ENCODE data around the gene VPS33B. TPM values are rescaled to one million over a fixed set of nuclear protein-coding genes. Genes with fewer than 3 reads are reported as not detected.
A peak's percentile ranks its signal among the peaks of the same experiment; 100 is the strongest.
"Not testable (repeated sequence)": the region's sequence is repeated elsewhere in the genome, so short reads cannot be mapped to it uniquely, and the experiment has no call there.

The VPS33B gene
- total and polyA plus RNA-seq, 5 donors = 3.8 to 7.6 (median 6.5) TPM

GRCh38 chr15:91054816-91055215 is 32.4 kb upstream of the VPS33B start:
- 36% methylated on average over 2 of the region's 2 CpGs for WGBS
- no peaks in the 10 kb centered on the region for H3K9me3 ChIP-seq (ENCODE audit: control insufficient read depth, low read length)
- intact Hi-C loops (cut with DNase I) = loop anchor here (2.0 to 5.0 kb wide), 5 partner anchors 98 to 217 kb away; no protein-coding TSS in a partner anchor
- H3K4me1 ChIP-seq (ENCODE audit: control insufficient read depth, insufficient read depth, low read length) = no peaks in the 10 kb centered on the region
- H3K27ac ChIP-seq (ENCODE audit: low read length) = no peak overlapping the region
- ATAC-seq = no peak
- no peak overlapping the region for H3K4me3 ChIP-seq (ENCODE audit: low read length)
- DNase-seq = no peak
- H3K27me3 ChIP-seq (ENCODE audit: control insufficient read depth, insufficient read depth) = no peaks in the 10 kb centered on the region

GRCh38 chr15:91051248-91051647 is 28.9 kb upstream of the VPS33B start:
- Histone ChIP-seq H3K27me3 (ENCODE audit: control insufficient read depth, insufficient read depth) (no peaks in the 10 kb centered on the region), H3K9me3 (ENCODE audit: control insufficient read depth, low read length) (no peaks in the 10 kb centered on the region), H3K27ac (ENCODE audit: low read length) (no peak overlapping the region), H3K4me3 (ENCODE audit: low read length) (no peak overlapping the region), H3K4me1 (ENCODE audit: control insufficient read depth, insufficient read depth, low read length) (no peaks in the 10 kb centered on the region)
- 80% methylated on average over 8 of the region's 8 CpGs for WGBS
- ATAC-seq (no peak), DNase-seq (no peak)
- intact Hi-C loops (cut with DNase I) = loop anchor here in 1 of 4 donors (5.0 kb wide), 1 partner anchor 94 kb away; no protein-coding TSS in a partner anchor

- ATAC-seq = peak; percentile 24 to 46
- 46% methylated on average over 4 of the region's 4 CpGs for WGBS
- intact Hi-C loops (cut with DNase I) = loop anchor here in 1 of 4 donors (5.0 kb wide), 1 partner anchor 93 kb away; no protein-coding TSS in a partner anchor
Observed at GRCh38 chr15:91050128-91050455, 27.7 kb upstream of the VPS33B start.

GRCh38 chr15:91049378-91050127 is 27.2 kb upstream of the VPS33B start:
- no peak overlapping the region for H3K27ac ChIP-seq (ENCODE audit: low read length)
- no peaks in the 10 kb centered on the region for H3K9me3 ChIP-seq (ENCODE audit: control insufficient read depth, low read length)
- WGBS = 23% methylated on average over 12 of the region's 12 CpGs
- H3K4me3 ChIP-seq (ENCODE audit: low read length) = no peak overlapping the region
- H3K27me3 ChIP-seq (ENCODE audit: control insufficient read depth, insufficient read depth) = no peaks in the 10 kb centered on the region
- DNase-seq (no peak), ATAC-seq (peak; percentile 87)
- H3K4me1 ChIP-seq (ENCODE audit: control insufficient read depth, insufficient read depth, low read length) = no peaks in the 10 kb centered on the region
- intact Hi-C loops (cut with DNase I) = loop anchor here in 2 of 4 donors (5.0 kb wide), 1 partner anchor 92 kb away; no protein-coding TSS in a partner anchor

More at GRCh38 chr15:91050128-91050455, 27.7 kb upstream of the VPS33B start:
- H3K27ac ChIP-seq (ENCODE audit: low read length) = no peak overlapping the region
- DNase-seq = no peak
- no peaks in the 10 kb centered on the region for H3K27me3 ChIP-seq (ENCODE audit: control insufficient read depth, insufficient read depth)
- no peak overlapping the region for H3K4me3 ChIP-seq (ENCODE audit: low read length)
- H3K4me1 ChIP-seq (ENCODE audit: control insufficient read depth, insufficient read depth, low read length) = no peaks in the 10 kb centered on the region
- no peaks in the 10 kb centered on the region for H3K9me3 ChIP-seq (ENCODE audit: control insufficient read depth, low read length)

- DNase-seq (no peak), ATAC-seq (no peak)
- Histone ChIP-seq H3K27ac (ENCODE audit: low read length) (no peak overlapping the region), H3K4me1 (ENCODE audit: control insufficient read depth, insufficient read depth, low read length) (no peaks in the 10 kb centered on the region), H3K27me3 (ENCODE audit: control insufficient read depth, insufficient read depth) (no peaks in the 10 kb centered on the region), H3K4me3 (ENCODE audit: low read length) (no peak overlapping the region), H3K9me3 (ENCODE audit: control insufficient read depth, low read length) (no peaks in the 10 kb centered on the region)
- WGBS = 51% methylated on average over 3 of the region's 4 CpGs
- intact Hi-C loops (cut with DNase I) = loop anchor here in 1 of 4 donors (5.0 kb wide), 1 partner anchor 90 kb away; no protein-coding TSS in a partner anchor
Observed at GRCh38 chr15:91047545-91048199, 25.3 kb upstream of the VPS33B start.

- intact Hi-C loops (cut with DNase I) = loop anchor here in 1 of 4 donors (5.0 kb wide), 1 partner anchor 89 kb away; no protein-coding TSS in a partner anchor
- not testable (repeated sequence) for DNase-seq; H3K27ac ChIP-seq (ENCODE audit: low read length); H3K9me3 ChIP-seq (ENCODE audit: control insufficient read depth, low read length); H3K4me1 ChIP-seq (ENCODE audit: control insufficient read depth, insufficient read depth, low read length); H3K4me3 ChIP-seq (ENCODE audit: low read length); ATAC-seq; H3K27me3 ChIP-seq (ENCODE audit: control insufficient read depth, insufficient read depth)
Observed at GRCh38 chr15:91046056-91046455, 23.7 kb upstream of the VPS33B start.

GRCh38 chr15:91045065-91045464 is 22.7 kb upstream of the VPS33B start:
- ATAC-seq = no peak
- 70% methylated on average over 3 of the region's 3 CpGs for WGBS
- H3K27me3 ChIP-seq (ENCODE audit: control insufficient read depth, insufficient read depth) = no peaks in the 10 kb centered on the region
- no peak overlapping the region for H3K4me3 ChIP-seq (ENCODE audit: low read length)
- H3K4me1 ChIP-seq (ENCODE audit: control insufficient read depth, insufficient read depth, low read length) = no peaks in the 10 kb centered on the region
- H3K9me3 ChIP-seq (ENCODE audit: control insufficient read depth, low read length) = no peaks in the 10 kb centered on the region
- DNase-seq = no peak
- intact Hi-C loops (cut with DNase I) = loop anchor here in 1 of 4 donors (5.0 kb wide), 1 partner anchor 88 kb away; no protein-coding TSS in a partner anchor
- H3K27ac ChIP-seq (ENCODE audit: low read length) = no peak overlapping the region

- no peak for DNase-seq
- Histone ChIP-seq H3K27ac (ENCODE audit: low read length) (no peak overlapping the region), H3K4me3 (ENCODE audit: low read length) (no peak overlapping the region), H3K4me1 (ENCODE audit: control insufficient read depth, insufficient read depth, low read length) (no peaks in the 10 kb centered on the region), H3K27me3 (ENCODE audit: control insufficient read depth, insufficient read depth) (no peaks in the 10 kb centered on the region), H3K9me3 (ENCODE audit: control insufficient read depth, low read length) (no peaks in the 10 kb centered on the region)
- WGBS = 80% methylated on average over 11 of the region's 11 CpGs
- ATAC-seq = no peak
- intact Hi-C loops (cut with DNase I) = no loop called here
Observed at GRCh38 chr15:91043202-91043874, 20.9 kb upstream of the VPS33B start.

GRCh38 chr15:91040856-91041255 is 18.5 kb upstream of the VPS33B start:
- no peak for DNase-seq
- WGBS = 75% methylated on average over 8 of the region's 8 CpGs
- no peak overlapping the region for H3K4me3 ChIP-seq (ENCODE audit: low read length)
- no peak overlapping the region for H3K27ac ChIP-seq (ENCODE audit: low read length)
- no peaks in the 10 kb centered on the region for H3K4me1 ChIP-seq (ENCODE audit: control insufficient read depth, insufficient read depth, low read length)
- ATAC-seq = no peak
- H3K27me3 ChIP-seq (ENCODE audit: control insufficient read depth, insufficient read depth) = no peaks in the 10 kb centered on the region
- intact Hi-C loops (cut with DNase I) = no loop called here
- H3K9me3 ChIP-seq (ENCODE audit: control insufficient read depth, low read length) = no peaks in the 10 kb centered on the region

- Histone ChIP-seq H3K9me3 (ENCODE audit: control insufficient read depth, low read length) (no peaks in the 10 kb centered on the region), H3K4me3 (ENCODE audit: low read length) (no peak overlapping the region), H3K27ac (ENCODE audit: low read length) (no peak overlapping the region), H3K4me1 (ENCODE audit: control insufficient read depth, insufficient read depth, low read length) (no peaks in the 10 kb centered on the region), H3K27me3 (ENCODE audit: control insufficient read depth, insufficient read depth) (no peaks in the 10 kb centered on the region)
- WGBS = 76% methylated on average over 3 of the region's 3 CpGs
- ATAC-seq = peak in 1 of 2 donors; percentile 28
- intact Hi-C loops (cut with DNase I) = no loop called here
- DNase-seq = no peak
Observed at GRCh38 chr15:91039996-91040395, 17.6 kb upstream of the VPS33B start.

Measured in right cardiac atrium (tissue), 5 donors.